A549 treated with DMSO at 1 μM for 4 hours (cell line): ENCODE data around the gene HSPA14. TPM values are rescaled to one million over a fixed set of nuclear protein-coding genes. Genes with fewer than 3 reads are reported as not detected.

Experiments
- total RNA-seq: library from RNA; stranded (reverse); fragments of 200-300 nt; extraction: Qiagen RNA extraction; gene quantifications from 5 replicates; pipeline ENCODE4 v1.2.3, GENCODE V29; 2022; ENCODE audit warnings: low read depth

Gene HSPA14
- total RNA-seq, result 43.5 to 53.5 TPM (median 49.2 TPM) in 5 replicates

GRCh38 chr10:14837757-14838581 is at the start of gene HSPA14, which contains the start of the genes CDNF and MSANTD7:
TSS of gene HSPA14 (plus strand) at chr10:14838306. CDS start at chr10:14838403, 97 bp downstream.
TSS of gene CDNF (minus strand) at chr10:14838037. CDS start at chr10:14837946, 91 bp downstream.
TSS of gene MSANTD7 (plus strand) at chr10:14838306. CDS start at chr10:14842285, 3,979 bp downstream.

GRCh38 chr10:14878266-14879123 is 40.4 kb downstream of the HSPA14 start, which contains the start of gene SUV39H2:
TSS of gene SUV39H2 (plus strand) at chr10:14878866. CDS start at chr10:14878889, 23 bp downstream.

Other genes starting within 250 kb of the HSPA14 start
- gene FAM107B, start 63.4 kb upstream of the HSPA14 start, total RNA-seq, result 148 to 213 TPM (median 180 TPM) in 5 replicates
- 0.85 to 1.6 TPM (median 0.97 TPM) in 5 replicates for gene CDNF, start 269 bp upstream of the HSPA14 start, total RNA-seq
- gene MSANTD7, start within 50 bp of the HSPA14 start, total RNA-seq, result 12.4 to 17.3 TPM (median 13.0 TPM) in 5 replicates
- 20.5 to 24.8 TPM (median 22.4 TPM) in 5 replicates for gene SUV39H2, start 40.6 kb downstream of the HSPA14 start, total RNA-seq
- 4.4 to 6.5 TPM (median 6.2 TPM) in 5 replicates for gene DCLRE1C, start 115.8 kb downstream of the HSPA14 start, total RNA-seq
- 0.65 to 0.93 TPM (median 0.73 TPM) in 4 of 5 replicates, not detected in the other for gene MEIG1, start 121.1 kb downstream of the HSPA14 start, total RNA-seq
- not detected in 5 replicates for gene OLAH, start 205.6 kb downstream of the HSPA14 start, total RNA-seq